HuH-7 (cell line): Measurements from ENCODE around the gene HSPB6.
"Not testable (repeated sequence)": the region's sequence is repeated elsewhere in the genome, so short reads cannot be mapped to it uniquely, and the experiment has no call there.

Source experiments
- DNase-seq: peaks from one replicate; pipeline ENCODE4 v3.0.0; 2011; ENCODE audit warnings: low spot score

The HSPB6 gene

GRCh38 chr19:35731779-35732405 lies 24.9 kb downstream of the HSPB6 start:
- no peak for DNase-seq

GRCh38 chr19:35731353-35731752 lies 25.5 kb downstream of the HSPB6 start:
- no peak for DNase-seq

GRCh38 chr19:35730326-35730725 lies 26.5 kb downstream of the HSPB6 start:
- DNase-seq, result no peak

GRCh38 chr19:35729763-35730162 lies 27.1 kb downstream of the HSPB6 start:
- no peak for DNase-seq

GRCh38 chr19:35729021-35729420 lies 27.8 kb downstream of the HSPB6 start:
- no peak for DNase-seq

- DNase-seq, result no peak
Observed at GRCh38 chr19:35727956-35728706, 28.7 kb downstream of the HSPB6 start.

- DNase-seq, result no peak
Observed at GRCh38 chr19:35727053-35727955, 29.5 kb downstream of the HSPB6 start.

GRCh38 chr19:35725216-35725861 lies 31.5 kb downstream of the HSPB6 start:
- DNase-seq, result no peak

- no peak for DNase-seq
Observed at GRCh38 chr19:35724560-35724959, 32.3 kb downstream of the HSPB6 start.

GRCh38 chr19:35724132-35724531 lies 32.7 kb downstream of the HSPB6 start:
- DNase-seq, result not testable (repeated sequence)

- DNase-seq, result no peak
Observed at GRCh38 chr19:35723671-35724070, 33.2 kb downstream of the HSPB6 start.

GRCh38 chr19:35722897-35723296 lies 33.9 kb downstream of the HSPB6 start:
- DNase-seq, result no peak

- no peak for DNase-seq
Observed at GRCh38 chr19:35722461-35722860, 34.4 kb downstream of the HSPB6 start.

GRCh38 chr19:35721374-35721773 lies 35.5 kb downstream of the HSPB6 start:
- no peak for DNase-seq

- no peak for DNase-seq
Observed at GRCh38 chr19:35720648-35721047, 36.2 kb downstream of the HSPB6 start.

GRCh38 chr19:35720163-35720524 lies 36.7 kb downstream of the HSPB6 start:
- no peak for DNase-seq

GRCh38 chr19:35719402-35720162 lies 37.2 kb downstream of the HSPB6 start:
- no peak for DNase-seq

- peak; percentile 52 for DNase-seq
Observed at GRCh38 chr19:35718345-35719041, 38.3 kb downstream of the HSPB6 start.

- DNase-seq, result no peak
Observed at GRCh38 chr19:35717665-35718344, 39.0 kb downstream of the HSPB6 start, which contains the start of gene KMT2B. TSS of gene KMT2B (plus strand) at chr19:35718003. CDS start at chr19:35718019, 16 bp downstream.
